Hematopoietic multipotent progenitor cell treated with erythropoietin and hydrocortisone succinate and interleukin-3 and kit ligand, for 17 days (in vitro differentiated cells): ENCODE data around the gene NPM1.
"Not testable (repeated sequence)": the region's sequence is repeated elsewhere in the genome, so short reads cannot be mapped to it uniquely, and the experiment has no call there.

Source experiments
- DNase-seq: peaks from one replicate; pipeline ENCODE4 v3.0.0-alpha.2; 2015; ENCODE audit warnings: low spot score

NPM1 gene

GRCh38 chr5:171413153-171413910, 25.7 kb downstream of the NPM1 start:
- DNase-seq, result no peak

GRCh38 chr5:171413993-171414392, 26.3 kb downstream of the NPM1 start:
- DNase-seq, result not testable (repeated sequence)

- no peak for DNase-seq
Measured at GRCh38 chr5:171415115-171415730, 27.6 kb downstream of the NPM1 start.

GRCh38 chr5:171416160-171417049, 28.8 kb downstream of the NPM1 start:
- DNase-seq, result no peak

- peak; percentile 47 for DNase-seq
Measured at GRCh38 chr5:171418316-171418981, 30.8 kb downstream of the NPM1 start.

- no peak for DNase-seq
Measured at GRCh38 chr5:171418982-171419687, 31.5 kb downstream of the NPM1 start, which contains the start of gene FGF18. FGF18 (plus strand) TSS chr5:171419647; CDS start chr5:171420200, 553 bp downstream.

GRCh38 chr5:171419688-171420430, 32.2 kb downstream of the NPM1 start:
- no peak for DNase-seq

GRCh38 chr5:171420431-171421241, 33.0 kb downstream of the NPM1 start:
- no peak for DNase-seq

- DNase-seq, result no peak
Measured at GRCh38 chr5:171421331-171422262, 33.9 kb downstream of the NPM1 start.

- no peak for DNase-seq
Measured at GRCh38 chr5:171422495-171422894, 34.8 kb downstream of the NPM1 start.

GRCh38 chr5:171422902-171423663, 35.4 kb downstream of the NPM1 start:
- no peak for DNase-seq

GRCh38 chr5:171424726-171425125, 37.1 kb downstream of the NPM1 start:
- no peak for DNase-seq

GRCh38 chr5:171425596-171426244, 38.1 kb downstream of the NPM1 start:
- DNase-seq, result no peak

GRCh38 chr5:171426266-171426665, 38.6 kb downstream of the NPM1 start:
- no peak for DNase-seq

- no peak for DNase-seq
Measured at GRCh38 chr5:171426680-171427079, 39.0 kb downstream of the NPM1 start.

- DNase-seq, result no peak
Measured at GRCh38 chr5:171427318-171428167, 39.9 kb downstream of the NPM1 start.
